ENCODE measurements around the gene CACNA1F.

DNA sequence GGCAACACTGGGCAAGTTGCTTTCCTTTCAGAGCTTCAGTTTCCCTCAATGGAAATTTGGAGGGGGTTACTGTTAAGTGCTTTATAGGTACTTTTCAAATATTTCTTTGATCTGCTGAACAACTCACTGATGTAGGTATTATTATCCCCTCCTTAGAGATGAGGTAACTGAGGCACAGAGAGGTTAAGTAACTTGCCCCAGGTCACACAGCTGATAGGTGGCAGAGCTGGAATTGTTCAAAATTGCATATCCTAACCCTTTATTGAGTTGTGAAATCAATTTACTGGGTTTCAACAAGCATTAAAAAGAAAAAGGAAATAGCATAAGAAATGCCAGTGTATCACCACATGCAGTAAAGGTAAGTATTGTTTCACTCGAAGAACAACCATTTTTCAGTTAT, 43.1 kb upstream of the CACNA1F start:
- TF ChIP-seq, protein P1, sequence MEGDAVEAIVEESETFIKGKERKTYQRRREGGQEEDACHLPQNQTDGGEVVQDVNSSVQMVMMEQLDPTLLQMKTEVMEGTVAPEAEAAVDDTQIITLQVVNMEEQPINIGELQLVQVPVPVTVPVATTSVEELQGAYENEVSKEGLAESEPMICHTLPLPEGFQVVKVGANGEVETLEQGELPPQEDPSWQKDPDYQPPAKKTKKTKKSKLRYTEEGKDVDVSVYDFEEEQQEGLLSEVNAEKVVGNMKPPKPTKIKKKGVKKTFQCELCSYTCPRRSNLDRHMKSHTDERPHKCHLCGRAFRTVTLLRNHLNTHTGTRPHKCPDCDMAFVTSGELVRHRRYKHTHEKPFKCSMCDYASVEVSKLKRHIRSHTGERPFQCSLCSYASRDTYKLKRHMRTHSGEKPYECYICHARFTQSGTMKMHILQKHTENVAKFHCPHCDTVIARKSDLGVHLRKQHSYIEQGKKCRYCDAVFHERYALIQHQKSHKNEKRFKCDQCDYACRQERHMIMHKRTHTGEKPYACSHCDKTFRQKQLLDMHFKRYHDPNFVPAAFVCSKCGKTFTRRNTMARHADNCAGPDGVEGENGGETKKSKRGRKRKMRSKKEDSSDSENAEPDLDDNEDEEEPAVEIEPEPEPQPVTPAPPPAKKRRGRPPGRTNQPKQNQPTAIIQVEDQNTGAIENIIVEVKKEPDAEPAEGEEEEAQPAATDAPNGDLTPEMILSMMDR (IDR thresholded peaks at IDR 0.05): no peak
- no peak for TF ChIP-seq POLR2A (IDR thresholded peaks at IDR 0.05)
